Daoy (cell line): ENCODE results near the gene DDX50. TPM values are rescaled to one million over a fixed set of nuclear protein-coding genes. Genes with fewer than 3 reads are reported as not detected.
"Not testable (repeated sequence)": the region's sequence is repeated elsewhere in the genome, so short reads cannot be mapped to it uniquely, and the experiment has no call there.

ENCODE experiments used
- DNase-seq: peaks from one replicate; pipeline ENCODE4 v3.0.0-alpha.2; 2015; ENCODE audit warnings: low read depth
- total RNA-seq: library from RNA; depleted of rRNA; stranded (reverse); fragments of >200 nt; shearing (Covaris generic); gene quantifications from 2 replicates; pipeline ENCODE4 v1.2.3, GENCODE V29; 2014; rRNA removed

The DDX50 gene, protein sequence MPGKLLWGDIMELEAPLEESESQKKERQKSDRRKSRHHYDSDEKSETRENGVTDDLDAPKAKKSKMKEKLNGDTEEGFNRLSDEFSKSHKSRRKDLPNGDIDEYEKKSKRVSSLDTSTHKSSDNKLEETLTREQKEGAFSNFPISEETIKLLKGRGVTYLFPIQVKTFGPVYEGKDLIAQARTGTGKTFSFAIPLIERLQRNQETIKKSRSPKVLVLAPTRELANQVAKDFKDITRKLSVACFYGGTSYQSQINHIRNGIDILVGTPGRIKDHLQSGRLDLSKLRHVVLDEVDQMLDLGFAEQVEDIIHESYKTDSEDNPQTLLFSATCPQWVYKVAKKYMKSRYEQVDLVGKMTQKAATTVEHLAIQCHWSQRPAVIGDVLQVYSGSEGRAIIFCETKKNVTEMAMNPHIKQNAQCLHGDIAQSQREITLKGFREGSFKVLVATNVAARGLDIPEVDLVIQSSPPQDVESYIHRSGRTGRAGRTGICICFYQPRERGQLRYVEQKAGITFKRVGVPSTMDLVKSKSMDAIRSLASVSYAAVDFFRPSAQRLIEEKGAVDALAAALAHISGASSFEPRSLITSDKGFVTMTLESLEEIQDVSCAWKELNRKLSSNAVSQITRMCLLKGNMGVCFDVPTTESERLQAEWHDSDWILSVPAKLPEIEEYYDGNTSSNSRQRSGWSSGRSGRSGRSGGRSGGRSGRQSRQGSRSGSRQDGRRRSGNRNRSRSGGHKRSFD
- total RNA-seq = 44.9 and 47.9 TPM in 2 replicates

- peak; percentile 96 for DNase-seq
Observed at GRCh38 chr10:68901105-68901927, at the start of gene DDX50. Gene DDX50, plus strand, starts transcription at chr10:68901315. Its CDS starts 70 bp downstream, at chr10:68901385.

DNA sequence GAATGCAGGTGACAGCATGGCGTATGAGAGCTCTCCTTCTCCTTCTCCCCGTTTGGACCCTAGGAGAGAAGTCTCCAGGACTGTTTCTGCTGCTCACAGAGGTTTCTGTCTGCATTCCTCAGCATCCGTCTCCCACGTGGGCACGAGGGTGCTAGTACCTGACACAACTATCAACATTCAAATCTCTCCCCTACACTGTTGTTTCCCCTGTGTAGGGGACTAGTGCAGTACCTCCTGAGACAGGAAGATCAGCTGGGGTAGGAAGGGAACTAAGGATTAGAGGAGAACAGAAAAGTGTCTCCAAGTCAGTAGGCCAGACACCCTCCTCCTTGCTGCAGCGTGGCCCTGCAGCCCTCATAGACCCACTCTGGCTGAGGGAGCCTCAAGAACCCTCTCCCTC lies 44.8 kb upstream of the DDX50 start:
- no peak for DNase-seq

GRCh38 chr10:68857005-68857404 lies 44.1 kb upstream of the DDX50 start:
- no peak for DNase-seq

- DNase-seq = no peak
Observed at GRCh38 chr10:68861253-68861652, 39.9 kb upstream of the DDX50 start.

DNA sequence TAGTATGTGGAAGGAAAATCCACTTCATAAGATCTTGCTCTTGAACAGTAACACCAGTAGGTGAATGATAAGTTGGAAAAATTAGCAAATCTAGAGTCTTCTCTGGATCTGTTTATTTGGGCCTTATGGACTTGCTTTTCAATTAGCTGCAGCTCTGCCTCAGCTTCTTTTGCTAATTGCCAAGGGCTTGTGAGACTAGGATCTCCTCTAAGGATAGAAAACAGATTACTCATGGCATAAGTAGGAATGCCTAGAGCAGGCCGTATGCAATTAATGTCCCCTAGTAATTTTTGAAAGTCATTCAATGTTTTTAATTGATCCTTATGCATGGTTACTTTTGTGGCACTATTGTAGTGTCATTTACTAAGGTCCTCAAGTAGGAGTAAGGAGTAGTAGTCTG lies 36.5 kb upstream of the DDX50 start:
- DNase-seq = no peak

DNA sequence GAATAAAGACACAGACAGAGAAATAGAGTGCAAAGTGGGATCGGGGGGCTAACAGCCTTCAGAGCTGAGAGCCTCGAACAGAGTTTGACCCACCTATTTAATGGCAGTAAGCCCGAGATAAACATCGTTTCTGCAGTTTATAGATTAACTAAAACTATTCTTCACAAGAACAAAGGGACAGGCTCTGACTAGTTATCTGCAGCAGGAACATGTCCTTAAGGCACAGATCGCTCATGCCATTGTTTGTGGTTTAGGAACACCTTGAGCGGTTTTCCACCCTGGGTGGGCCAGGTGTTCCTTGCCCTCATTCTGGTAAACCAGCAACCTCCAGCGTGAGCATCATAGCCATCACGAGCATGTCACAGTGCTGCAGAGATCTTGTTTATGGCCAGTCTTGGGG lies 32.9 kb upstream of the DDX50 start:
- DNase-seq = not testable (repeated sequence)

GRCh38 chr10:68869623-68870022 lies 31.5 kb upstream of the DDX50 start:
- no peak for DNase-seq

- no peak for DNase-seq
Observed at GRCh38 chr10:68870061-68870460, 31.1 kb upstream of the DDX50 start.

DNA sequence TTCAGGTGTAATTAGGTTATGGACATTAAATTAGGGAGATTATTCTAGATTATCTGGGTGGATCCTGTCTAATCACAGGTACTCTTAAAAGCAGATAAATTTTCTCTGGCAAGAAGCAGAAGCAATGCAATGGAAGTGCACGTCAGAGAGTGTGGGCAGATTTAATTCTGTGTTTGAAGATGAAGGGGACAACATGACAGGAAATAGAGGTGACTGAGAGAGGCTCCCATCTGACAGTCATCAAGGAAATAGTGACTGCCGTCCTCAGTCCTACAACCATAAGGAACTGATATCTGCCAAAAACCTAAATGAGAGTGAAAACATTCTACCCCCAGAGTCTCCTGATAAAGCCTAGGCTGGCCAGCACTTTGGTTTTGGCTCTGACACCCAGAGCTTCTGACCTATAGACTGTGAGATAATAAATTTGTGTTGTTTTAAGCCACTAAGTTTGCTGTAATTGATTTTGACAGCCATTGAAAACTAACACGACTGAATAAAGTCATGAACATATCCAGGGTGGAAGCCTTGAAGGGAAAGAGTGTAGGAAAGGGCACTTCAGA lies 30.5 kb upstream of the DDX50 start:
- peak; percentile 2 for DNase-seq

- peak; percentile 59 for DNase-seq
Observed at GRCh38 chr10:68871105-68871711, 29.9 kb upstream of the DDX50 start.

- DNase-seq = peak; percentile 83
Observed at GRCh38 chr10:68871731-68872342, 29.3 kb upstream of the DDX50 start.

- DNase-seq = no peak
Observed at GRCh38 chr10:68876246-68877138, 24.6 kb upstream of the DDX50 start.

- DNase-seq = no peak
Observed at GRCh38 chr10:68877482-68878110, 23.5 kb upstream of the DDX50 start.

GRCh38 chr10:68878496-68878895 lies 22.6 kb upstream of the DDX50 start:
- DNase-seq = no peak

DNA sequence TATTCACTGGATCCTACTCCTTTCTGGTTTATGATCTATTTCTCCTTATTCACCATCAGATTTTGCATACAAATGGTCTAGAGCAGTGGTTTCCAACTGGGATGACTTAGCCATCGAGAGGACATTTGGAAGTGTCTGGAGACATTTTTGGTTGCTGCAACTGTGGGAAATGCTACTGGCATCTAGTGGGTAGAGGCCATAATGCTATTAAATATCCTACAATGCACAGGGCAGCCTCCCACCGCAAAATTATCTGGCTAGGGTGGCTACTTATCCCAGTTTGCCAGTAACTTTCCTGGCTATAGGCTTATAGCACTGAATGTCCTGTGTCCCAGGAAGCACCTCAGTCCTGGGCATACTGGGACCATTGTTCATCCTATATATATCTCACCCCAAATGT lies 21.5 kb upstream of the DDX50 start:
- DNase-seq = no peak

- DNase-seq = no peak
Observed at GRCh38 chr10:68880181-68880580, 20.9 kb upstream of the DDX50 start.

- no peak for DNase-seq
Observed at GRCh38 chr10:68895041-68895440, 6.1 kb upstream of the DDX50 start.

DNA sequence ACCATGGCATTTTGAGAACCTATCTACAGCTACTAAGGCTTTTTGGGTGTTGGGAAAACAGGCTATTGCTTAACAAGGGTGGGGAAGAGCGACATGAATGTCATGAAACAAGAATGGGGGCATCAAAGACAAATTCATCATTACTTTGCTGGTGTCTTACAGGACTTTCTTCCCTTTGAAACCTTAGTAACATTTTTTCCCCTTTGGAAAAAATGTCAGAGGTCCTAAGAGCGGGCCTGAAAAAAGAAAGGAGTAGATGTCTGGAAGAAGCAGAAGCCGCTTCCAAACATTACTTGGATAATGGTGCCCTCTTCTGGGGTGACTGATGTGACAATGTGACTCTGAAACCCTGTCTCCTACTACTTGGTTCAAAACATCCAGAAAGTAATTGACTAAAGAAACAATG lies 3.8 kb upstream of the DDX50 start:
- peak; percentile 63 for DNase-seq

- no peak for DNase-seq
Observed at GRCh38 chr10:68899186-68899745, 1.8 kb upstream of the DDX50 start.
